ENCODE results near the gene FLOT1. TPM values are rescaled to one million over a fixed set of nuclear protein-coding genes. Genes with fewer than 3 reads are reported as not detected.

FLOT1 gene
- total and polyA plus RNA-seq, 9 of the 15 experiments (the other 6 are each of a cell fraction or from before 2014, with no cell fraction given), result 11.7 to 149 (median 118) TPM

GRCh38 chr6:30717129-30717844 lies 25.2 kb downstream of the FLOT1 start, which contains the start of gene MDC1 (continued):
- no peak for TF ChIP-seq SIRT6 (IDR thresholded peaks at IDR 0.05; ENCODE audit: low read depth, low read length)
- TF ChIP-seq YBX1 (IDR thresholded peaks at IDR 0.05), result no peak
- no peak for TF ChIP-seq PYGO2 (tag; IDR thresholded peaks at IDR 0.05)
- no peak for TF ChIP-seq ZNF79 (CRISPR knock-in tag; IDR thresholded peaks at IDR 0.05; ENCODE audit: low read depth)
- TF ChIP-seq POLR2H (tag; IDR thresholded peaks at IDR 0.05; ENCODE audit: low read depth), result no peak
- 0 out of 2 replicates have a peak, but pooled peaks have one; percentile 35 for TF ChIP-seq ZNF324 (CRISPR knock-in tag; IDR thresholded peaks at IDR 0.05)
- peak; percentile 95 for TF ChIP-seq JUND (IDR thresholded peaks at IDR 0.05; ENCODE audit: borderline replicate concordance, low read depth, low read length)
- TF ChIP-seq JUND (tag; IDR thresholded peaks at IDR 0.05; ENCODE audit: borderline replicate concordance, low read depth, low read length), result peak; percentile 67; the same call in 1 of the 3 replicates
- TF ChIP-seq RUNX1 (IDR thresholded peaks at IDR 0.05; ENCODE audit: low read depth), result no peak; the same call in 1 of the 2 replicates
- peak; percentile 86 for TF ChIP-seq POLR2AphosphoS5 (IDR thresholded peaks at IDR 0.05; ENCODE audit: control insufficient read depth, insufficient read depth, low read depth, low read length)
- TF ChIP-seq ZEB2 (IDR thresholded peaks at IDR 0.05), result peak; percentile 78
- TF ChIP-seq MNT (conservative IDR thresholded peaks at IDR 0.05), result peak; percentile 77 to 92
- peak; percentile 97 for TF ChIP-seq BRD9 (IDR thresholded peaks at IDR 0.05; ENCODE audit: low read depth, partially characterized antibody)
- no peak for TF ChIP-seq ZNF165 (CRISPR knock-in tag; IDR thresholded peaks at IDR 0.05; ENCODE audit: borderline replicate concordance)
- TF ChIP-seq RFX7 (CRISPR knock-in tag; IDR thresholded peaks at IDR 0.05), result no peak
- TF ChIP-seq ZNF444 (CRISPR knock-in tag; IDR thresholded peaks at IDR 0.05), result 0 out of 2 replicates have a peak, but pooled peaks have one; percentile 22
- no peak for TF ChIP-seq ZNF280A (IDR thresholded peaks at IDR 0.05; ENCODE audit: low read depth, partially characterized antibody)
- no peak for TF ChIP-seq HDAC8 (tag; IDR thresholded peaks at IDR 0.05)
- TF ChIP-seq SIN3B (IDR thresholded peaks at IDR 0.05; ENCODE audit: low read depth), result 0 out of 2 replicates have a peak, but pooled peaks have one; percentile 18
- TF ChIP-seq, protein P1, sequence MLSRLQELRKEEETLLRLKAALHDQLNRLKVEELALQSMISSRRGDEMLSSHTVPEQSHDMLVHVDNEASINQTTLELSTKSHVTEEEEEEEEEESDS (CRISPR knock-in tag; IDR thresholded peaks at IDR 0.05), result no peak
- no peak; the same call in 1 of the 2 replicates for TF ChIP-seq NCOA1 (IDR thresholded peaks at IDR 0.05; ENCODE audit: low read depth)
- TF ChIP-seq, protein P2, sequence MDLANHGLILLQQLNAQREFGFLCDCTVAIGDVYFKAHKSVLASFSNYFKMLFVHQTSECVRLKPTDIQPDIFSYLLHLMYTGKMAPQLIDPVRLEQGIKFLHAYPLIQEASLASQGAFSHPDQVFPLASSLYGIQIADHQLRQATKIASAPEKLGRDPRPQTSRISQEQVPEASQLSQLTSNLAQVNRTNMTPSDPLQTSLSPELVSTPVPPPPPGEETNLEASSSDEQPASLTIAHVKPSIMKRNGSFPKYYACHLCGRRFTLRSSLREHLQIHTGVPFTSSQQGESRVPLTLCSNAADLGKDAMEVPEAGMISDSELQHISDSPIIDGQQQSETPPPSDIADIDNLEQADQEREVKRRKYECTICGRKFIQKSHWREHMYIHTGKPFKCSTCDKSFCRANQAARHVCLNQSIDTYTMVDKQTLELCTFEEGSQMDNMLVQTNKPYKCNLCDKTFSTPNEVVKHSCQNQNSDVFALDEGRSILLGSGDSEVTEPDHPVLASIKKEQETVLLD (IDR thresholded peaks at IDR 0.05), result peak; percentile 55
- TF ChIP-seq ZNF445 (CRISPR knock-in tag; IDR thresholded peaks at IDR 0.05; ENCODE audit: low read depth), result no peak
- no peak for TF ChIP-seq ZNF124 (CRISPR knock-in tag; IDR thresholded peaks at IDR 0.05)
- no peak for TF ChIP-seq ZSCAN29 (IDR thresholded peaks at IDR 0.05)
- TF ChIP-seq RBBP5 (IDR thresholded peaks at IDR 0.05; ENCODE audit: borderline replicate concordance, insufficient read depth, low read length, poor library complexity, severe bottlenecking), result peak; percentile 71
